Measurements from ENCODE around the gene IL26.
"Not testable (repeated sequence)": the region's sequence is repeated elsewhere in the genome, so short reads cannot be mapped to it uniquely, and the experiment has no call there.

Gene IL26

GRCh38 chr12:68239309-68239982 is 13.8 kb upstream of the IL26 start:
- no peak for DNase-seq

GRCh38 chr12:68237619-68238018 is 12.0 kb upstream of the IL26 start:
- DNase-seq: no peak

GRCh38 chr12:68237078-68237477 is 11.5 kb upstream of the IL26 start:
- DNase-seq: no peak

DNA sequence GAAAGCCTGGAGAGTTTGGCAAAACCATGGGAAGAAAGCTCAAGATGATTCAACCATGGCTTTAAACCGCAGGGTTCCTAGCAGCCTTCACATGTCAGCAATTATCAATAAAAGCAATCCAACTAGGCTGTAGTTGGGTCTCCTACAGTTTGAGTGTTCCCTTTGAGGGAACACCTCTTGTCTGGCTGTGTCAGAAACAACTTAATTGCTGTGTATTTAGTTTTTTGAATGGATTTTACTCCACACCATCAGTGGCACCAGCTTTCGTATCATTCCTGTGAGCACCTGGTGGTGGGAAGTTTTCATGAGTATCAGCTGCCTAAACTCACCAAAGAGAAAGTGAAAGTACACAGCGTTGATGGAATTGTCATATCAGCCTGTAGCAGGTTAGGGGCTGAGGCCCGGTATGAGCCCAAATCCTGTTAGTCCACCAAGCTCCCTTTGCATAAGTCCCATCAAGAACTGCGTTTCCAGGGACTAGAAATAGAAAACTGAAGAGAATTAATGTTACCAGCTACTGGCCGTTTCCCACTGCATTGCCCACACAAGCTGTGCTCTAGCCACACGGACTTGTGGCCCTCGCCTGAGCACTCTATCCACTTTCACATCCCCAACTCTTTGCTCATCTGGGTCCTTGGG is 10.9 kb upstream of the IL26 start:
- DNase-seq: no peak

GRCh38 chr12:68235576-68235975 is 10.0 kb upstream of the IL26 start:
- DNase-seq: no peak

- no peak for DNase-seq
These were observed 8.5 kb upstream of the IL26 start for GRCh38 chr12:68234140-68234539.

GRCh38 chr12:68233498-68233897 is 7.9 kb upstream of the IL26 start:
- DNase-seq: no peak

GRCh38 chr12:68231691-68232090 is 6.1 kb upstream of the IL26 start:
- no peak for DNase-seq

DNA sequence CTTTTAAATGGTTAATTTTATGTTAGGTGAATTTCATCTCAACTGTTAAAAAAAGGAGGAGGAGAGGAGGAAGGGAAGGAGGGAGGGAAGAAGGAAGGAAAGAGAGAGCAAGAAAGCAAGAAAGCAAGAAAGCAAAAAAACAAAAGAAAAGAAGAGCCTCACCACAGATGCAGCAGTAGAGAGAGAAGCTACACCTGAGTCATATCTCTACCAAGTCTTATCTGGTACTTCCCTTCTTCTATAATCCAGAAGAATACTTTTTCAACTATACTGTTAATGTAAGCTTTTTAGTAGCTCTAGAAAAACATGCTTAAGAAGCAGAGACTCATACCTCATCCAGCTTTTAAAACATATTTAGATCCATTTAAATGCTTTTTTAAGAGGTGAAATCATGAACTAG is 5.6 kb upstream of the IL26 start:
- no peak for DNase-seq

GRCh38 chr12:68229956-68230355 is 4.3 kb upstream of the IL26 start:
- DNase-seq: no peak

GRCh38 chr12:68227356-68227755 is 1.7 kb upstream of the IL26 start:
- no peak for DNase-seq

DNA sequence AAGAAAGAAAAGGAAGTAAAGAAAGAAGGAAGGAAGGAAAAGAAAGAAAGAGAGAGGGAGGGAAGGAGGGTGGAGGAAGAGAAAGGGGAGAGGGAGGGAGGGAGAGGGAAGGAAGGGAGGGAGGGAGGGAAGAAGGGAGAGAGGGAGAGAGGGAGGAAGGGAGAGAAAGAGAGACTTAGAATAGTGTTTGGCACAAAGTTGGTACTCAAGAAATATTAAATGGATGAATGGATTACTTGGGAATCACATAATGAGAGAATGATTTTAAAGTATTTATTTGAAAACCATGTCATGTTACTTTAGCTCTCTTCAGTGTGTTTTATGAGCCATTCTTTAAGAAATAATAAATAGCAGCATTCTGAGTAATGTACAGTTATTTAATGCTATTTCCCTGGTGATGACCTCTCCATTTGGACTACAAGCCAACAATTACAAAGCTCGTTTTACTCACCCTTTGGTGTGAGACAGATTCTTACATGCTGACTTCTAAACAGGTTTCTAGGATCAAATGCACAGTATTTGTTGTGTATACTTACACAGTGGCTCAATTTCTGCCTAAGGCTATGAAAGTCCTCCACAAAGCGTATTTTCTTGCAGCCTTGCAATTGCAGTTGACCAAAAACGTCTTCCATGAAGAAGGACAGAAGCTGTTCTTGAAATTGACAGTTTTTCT is 861 bp downstream of the IL26 start:
- no peak for DNase-seq

GRCh38 chr12:68223067-68223747 is 2.4 kb downstream of the IL26 start:
- DNase-seq: peak; percentile 83

DNA sequence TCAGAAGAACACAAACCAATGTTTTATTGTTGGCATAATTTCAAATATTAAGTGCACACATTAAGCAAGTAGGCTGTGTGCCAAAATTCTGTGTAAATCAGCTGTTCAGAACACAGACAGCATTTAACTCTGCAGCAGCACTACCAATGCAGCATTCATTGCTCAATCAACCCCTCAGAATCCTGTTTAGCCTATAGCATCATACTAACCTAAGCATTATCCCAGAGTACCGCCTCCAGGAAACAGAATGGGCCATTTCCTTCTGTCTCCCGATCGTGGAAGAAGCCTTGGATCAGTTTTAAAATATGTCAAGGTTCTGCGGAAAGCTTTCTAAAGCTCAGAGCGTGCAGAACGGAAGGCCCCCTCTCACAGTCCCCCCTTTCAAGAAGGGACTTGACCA is 3.3 kb downstream of the IL26 start:
- DNase-seq: no peak

DNA sequence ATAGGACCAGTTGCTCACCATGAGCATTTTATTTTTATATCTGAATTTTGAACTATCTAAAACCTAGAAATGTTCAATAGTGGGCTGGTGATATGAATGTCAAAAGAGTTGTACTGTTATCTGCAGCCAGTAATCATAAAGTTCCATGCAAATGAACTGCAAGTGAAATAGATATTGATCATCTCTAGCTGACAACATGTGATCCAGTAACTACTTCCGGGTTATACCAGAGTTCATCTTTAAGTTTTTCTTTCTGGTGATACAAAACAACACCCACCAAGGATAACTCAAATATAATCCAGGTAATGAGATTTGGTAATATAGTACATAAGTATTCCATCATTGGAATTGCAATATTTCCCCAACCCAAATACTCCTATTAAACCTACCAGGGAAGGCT is 4.1 kb downstream of the IL26 start:
- no peak for DNase-seq

DNA sequence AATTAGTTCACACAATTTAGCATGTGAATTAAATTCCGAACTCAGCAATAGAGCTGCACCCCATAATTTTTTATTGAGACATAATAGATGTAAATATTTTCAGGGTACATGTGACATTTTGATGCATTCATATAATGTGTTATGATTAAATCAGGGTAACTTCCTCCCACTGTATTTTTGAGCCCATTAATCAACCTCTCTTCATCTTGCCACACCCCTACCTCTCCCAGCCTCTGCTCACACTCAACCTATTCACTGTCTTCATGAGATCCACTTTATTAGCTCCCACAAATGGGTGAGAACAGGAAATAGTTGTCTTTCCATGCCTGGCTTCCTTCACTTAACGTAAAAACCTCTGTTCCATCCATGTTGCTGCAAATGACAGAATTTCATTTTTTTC is 14.7 kb downstream of the IL26 start:
- no peak for DNase-seq

DNA sequence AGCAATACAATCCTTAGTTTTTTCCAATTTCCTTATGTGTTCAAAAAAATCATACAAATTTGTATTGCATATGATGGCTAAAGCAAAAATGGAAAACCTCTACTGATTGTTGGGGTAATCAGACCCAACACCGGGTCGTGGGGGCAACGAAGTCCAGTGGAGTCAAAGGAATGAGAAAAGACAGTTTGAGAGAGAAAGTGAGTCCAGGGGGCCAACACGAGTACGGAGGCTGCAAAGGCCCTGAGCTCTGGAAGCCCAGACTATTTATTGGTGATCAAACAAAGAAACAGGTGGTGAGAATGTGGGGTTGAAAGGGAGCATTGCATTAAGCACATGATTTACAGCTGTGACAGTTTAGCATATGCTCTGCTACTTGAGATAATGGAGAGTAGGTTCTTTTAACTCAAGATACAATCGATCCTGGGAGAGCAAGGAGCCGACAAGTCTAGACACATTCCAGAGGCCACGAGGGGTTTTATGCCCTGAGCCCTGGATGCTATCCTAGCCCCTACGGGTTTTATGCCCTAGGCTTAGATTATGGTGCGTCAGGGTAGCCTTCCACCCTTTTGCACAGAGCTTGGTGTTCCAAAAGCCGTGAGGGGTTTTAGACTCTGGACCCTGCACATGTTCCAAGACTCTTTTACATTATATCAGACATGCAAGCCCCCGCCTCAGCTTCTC is 16.4 kb downstream of the IL26 start:
- not testable (repeated sequence) for DNase-seq

GRCh38 chr12:68207276-68207675 is 18.3 kb downstream of the IL26 start:
- no peak for DNase-seq

- no peak for DNase-seq
These were observed 19.2 kb downstream of the IL26 start for GRCh38 chr12:68206446-68206845.

DNA sequence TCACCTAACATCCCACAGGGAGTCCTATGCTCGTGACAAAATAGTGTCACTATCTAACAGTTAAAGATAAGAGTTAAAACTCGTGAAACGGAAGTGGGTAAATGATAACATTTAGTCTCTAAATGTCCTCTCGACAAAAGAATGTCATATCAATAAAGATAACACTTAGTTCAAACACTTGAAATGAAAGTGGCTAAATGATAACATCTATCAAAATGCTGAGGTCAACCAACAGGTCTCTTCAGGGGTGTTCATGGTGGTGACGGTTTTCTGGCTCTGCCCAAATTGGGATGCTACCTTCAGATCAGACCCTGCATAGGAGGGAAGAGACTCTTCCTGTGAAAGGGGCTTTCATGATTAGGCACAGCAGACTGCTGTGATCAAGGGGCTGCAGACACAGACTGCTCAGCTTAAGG is 22.1 kb downstream of the IL26 start:
- no peak for DNase-seq

DNA sequence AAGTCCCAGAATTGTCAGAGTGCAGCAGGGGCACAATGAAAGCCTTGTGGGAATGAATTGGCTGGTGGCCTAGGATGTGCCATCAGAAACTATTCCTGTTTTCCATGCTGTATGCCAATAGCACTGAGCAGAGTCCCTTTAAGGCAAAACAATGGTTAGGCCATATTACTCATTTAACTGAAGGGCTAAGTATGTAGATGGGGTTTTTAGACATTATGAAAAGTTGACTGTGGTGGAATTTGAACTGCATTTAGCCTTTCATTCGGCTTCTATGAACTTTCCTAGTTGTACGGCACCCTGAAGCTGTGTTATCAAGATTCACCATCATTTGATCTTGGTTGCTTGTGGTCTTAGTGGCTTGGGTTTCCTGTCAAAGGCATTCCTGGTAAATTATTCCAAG is 24.8 kb downstream of the IL26 start:
- no peak for DNase-seq

DNA sequence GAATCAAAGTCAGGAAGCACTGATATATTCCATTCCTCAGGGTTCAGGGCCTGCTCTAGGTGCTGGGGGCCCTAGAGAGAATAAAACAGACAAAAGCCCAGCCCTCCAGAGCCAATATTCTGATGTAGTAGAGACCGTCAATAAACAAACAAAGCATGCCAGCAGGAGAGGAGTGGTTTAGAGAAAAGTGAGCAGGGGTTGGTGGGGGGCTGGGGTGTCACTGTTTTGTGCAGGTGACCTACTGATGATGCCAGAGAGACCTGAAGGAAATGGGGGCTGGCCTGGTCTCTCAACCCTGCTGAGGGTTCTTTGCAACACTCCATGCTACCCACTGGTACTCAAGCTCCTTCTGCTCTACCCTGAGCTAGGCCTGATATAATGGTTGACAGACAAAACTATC is 26.5 kb downstream of the IL26 start:
- no peak for DNase-seq

DNA sequence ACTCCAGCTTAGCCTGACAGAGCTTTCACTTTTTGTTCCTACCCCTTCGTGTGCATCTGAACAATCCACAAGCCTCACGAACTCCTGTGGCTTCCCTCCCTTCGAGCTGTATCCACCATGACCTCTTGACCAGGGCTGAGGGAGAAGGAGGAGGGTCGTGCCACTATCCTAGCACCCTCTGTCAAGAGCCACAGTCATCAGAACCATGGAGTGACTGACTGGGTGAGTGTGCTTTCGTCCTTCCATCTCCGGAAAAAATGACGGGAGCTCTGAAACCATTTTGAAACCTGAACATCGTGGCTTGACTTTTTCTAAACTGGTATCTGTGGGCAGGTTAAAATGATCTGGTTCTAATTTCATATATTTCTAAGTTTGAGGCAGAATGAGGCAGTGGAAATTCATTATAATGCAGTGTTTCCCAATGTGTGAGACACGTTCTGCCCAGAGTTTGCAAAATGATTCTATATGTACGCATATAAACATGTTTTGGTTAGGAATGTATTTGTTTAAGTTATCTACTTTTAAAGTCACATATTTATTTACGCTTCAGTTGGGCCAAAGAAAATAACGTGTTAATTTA is 27.0 kb downstream of the IL26 start:
- DNase-seq: no peak
